ENCODE results near the gene ROBO2. TPM values are rescaled to one million over a fixed set of nuclear protein-coding genes. Genes with fewer than 3 reads are reported as not detected.

ROBO2 gene
- total RNA-seq, 4 donors from 2014 or later = 0.16 to 4.0 (median 1.3) TPM

- TF ChIP-seq CTCF (IDR thresholded peaks at IDR 0.05; ENCODE audit: low read depth) = no peak
Measured at GRCh38 chr3:77524463-77524862, 484.6 kb downstream of the ROBO2 start.

GRCh38 chr3:77524946-77525682 is 485.2 kb downstream of the ROBO2 start:
- TF ChIP-seq CTCF (IDR thresholded peaks at IDR 0.05; ENCODE audit: low read depth) = no peak

GRCh38 chr3:77526573-77527113 is 486.7 kb downstream of the ROBO2 start:
- no peak for TF ChIP-seq CTCF (IDR thresholded peaks at IDR 0.05; ENCODE audit: low read depth)

- no peak for TF ChIP-seq CTCF (IDR thresholded peaks at IDR 0.05; ENCODE audit: low read depth)
Measured at GRCh38 chr3:77529522-77529921, 489.6 kb downstream of the ROBO2 start.

GRCh38 chr3:77530870-77531269 is 491.0 kb downstream of the ROBO2 start:
- no peak for TF ChIP-seq CTCF (IDR thresholded peaks at IDR 0.05; ENCODE audit: low read depth)

- no peak for TF ChIP-seq CTCF (IDR thresholded peaks at IDR 0.05; ENCODE audit: low read depth)
Measured at GRCh38 chr3:77535116-77535515, 495.2 kb downstream of the ROBO2 start.

- no peak for TF ChIP-seq CTCF (IDR thresholded peaks at IDR 0.05; ENCODE audit: low read depth)
Measured at GRCh38 chr3:77536038-77536775, 496.3 kb downstream of the ROBO2 start.

Measured in subcutaneous adipose tissue (tissue), 4 donors.